ENCODE data around the gene GLIS1.

DNA sequence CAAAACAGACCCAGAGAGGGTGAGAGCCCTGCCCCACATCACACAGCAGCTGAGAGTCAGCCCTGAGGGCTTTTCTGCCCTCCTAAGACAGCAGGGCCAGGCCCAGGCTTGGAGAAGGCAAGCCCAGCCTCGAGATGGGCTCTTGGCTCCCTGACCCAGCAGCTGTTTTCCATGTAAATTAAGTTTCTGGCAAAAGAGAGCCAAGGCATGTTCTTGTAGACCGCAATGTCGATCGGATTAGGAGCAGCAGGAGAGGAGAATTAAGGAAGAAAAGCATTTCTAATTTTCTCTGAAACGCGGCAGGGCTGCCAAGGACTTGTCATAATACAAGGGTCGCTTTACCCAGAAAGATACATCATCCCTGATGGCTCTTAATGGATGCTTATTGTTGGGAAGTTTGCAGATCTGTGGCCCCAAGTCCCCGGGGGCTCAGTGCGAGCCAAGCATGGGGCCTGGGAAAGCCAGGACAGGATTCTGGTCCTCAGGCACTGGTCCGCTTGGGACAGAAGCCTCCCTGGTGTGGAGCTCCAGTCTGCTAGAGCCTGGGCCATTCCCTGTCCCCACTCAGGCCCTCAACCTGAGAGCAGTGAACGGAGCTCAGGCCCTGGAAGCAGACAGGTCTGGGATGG is 216.9 kb downstream of the GLIS1 start:
- TF ChIP-seq, protein P1, sequence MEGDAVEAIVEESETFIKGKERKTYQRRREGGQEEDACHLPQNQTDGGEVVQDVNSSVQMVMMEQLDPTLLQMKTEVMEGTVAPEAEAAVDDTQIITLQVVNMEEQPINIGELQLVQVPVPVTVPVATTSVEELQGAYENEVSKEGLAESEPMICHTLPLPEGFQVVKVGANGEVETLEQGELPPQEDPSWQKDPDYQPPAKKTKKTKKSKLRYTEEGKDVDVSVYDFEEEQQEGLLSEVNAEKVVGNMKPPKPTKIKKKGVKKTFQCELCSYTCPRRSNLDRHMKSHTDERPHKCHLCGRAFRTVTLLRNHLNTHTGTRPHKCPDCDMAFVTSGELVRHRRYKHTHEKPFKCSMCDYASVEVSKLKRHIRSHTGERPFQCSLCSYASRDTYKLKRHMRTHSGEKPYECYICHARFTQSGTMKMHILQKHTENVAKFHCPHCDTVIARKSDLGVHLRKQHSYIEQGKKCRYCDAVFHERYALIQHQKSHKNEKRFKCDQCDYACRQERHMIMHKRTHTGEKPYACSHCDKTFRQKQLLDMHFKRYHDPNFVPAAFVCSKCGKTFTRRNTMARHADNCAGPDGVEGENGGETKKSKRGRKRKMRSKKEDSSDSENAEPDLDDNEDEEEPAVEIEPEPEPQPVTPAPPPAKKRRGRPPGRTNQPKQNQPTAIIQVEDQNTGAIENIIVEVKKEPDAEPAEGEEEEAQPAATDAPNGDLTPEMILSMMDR (IDR thresholded peaks at IDR 0.05): no peak
- no peak for TF ChIP-seq POLR2A (IDR thresholded peaks at IDR 0.05)

Data from stomach (tissue), 4 donors.